GM20431 (cell line): ENCODE results near the gene ZNF341.

ENCODE experiments used
- in situ Hi-C: fragments of 300-500 bp; cut with MseI, MboI; formaldehyde crosslinking; loops from one replicate; pipeline ENCODE4 v1.15.0; 2020; ENCODE audit warnings: low sequenced_read_pairs; ENCODE audit not compliant: unreplicated experiment

ZNF341 gene

DNA sequence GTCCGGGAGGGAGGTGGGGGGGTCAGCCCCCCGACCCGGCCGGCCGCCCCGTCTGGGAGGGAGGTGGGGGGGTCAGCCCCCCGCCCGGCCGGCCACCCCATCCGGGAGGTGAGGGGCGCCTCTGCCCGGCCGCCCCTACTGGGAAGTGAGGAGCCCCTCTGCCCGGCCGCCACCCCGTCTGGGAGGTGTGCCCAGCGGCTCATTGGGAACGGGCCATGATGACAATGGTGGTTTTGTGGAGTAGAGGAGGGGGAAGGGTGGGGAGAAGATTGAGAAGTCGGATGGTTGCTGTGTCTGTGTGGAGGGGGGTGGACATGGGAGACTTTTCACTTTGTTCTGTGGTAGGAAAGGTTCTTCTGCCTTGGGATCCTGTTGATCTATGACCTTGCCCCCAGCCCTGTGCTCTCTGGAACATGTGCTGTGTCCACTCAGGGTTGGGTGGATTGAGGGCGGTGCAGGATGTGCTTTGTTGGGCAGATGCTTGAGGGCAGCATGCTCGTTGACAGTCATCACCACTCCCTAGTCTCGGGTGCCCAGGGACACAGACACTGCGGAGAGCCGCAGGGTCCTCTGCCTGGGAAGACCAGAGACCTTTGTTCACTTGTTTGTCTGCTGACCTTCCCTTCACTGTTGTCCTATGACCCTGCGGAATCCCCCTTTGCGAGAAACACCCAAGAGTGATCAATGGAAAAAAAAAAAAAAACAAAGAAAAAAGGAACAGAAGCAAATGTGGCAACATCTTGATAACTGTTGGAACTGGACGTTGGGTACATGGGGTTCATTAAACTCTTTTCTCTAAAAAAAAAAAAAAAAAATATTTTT is 30.0 kb upstream of the ZNF341 start:
- in situ Hi-C loops: no loop called here

- in situ Hi-C loops: no loop called here
Observed at GRCh38 chr20:33702861-33703260, 28.9 kb upstream of the ZNF341 start.

GRCh38 chr20:33703498-33704137 is 28.2 kb upstream of the ZNF341 start:
- in situ Hi-C loops: no loop called here

- in situ Hi-C loops: no loop called here
Observed at GRCh38 chr20:33704197-33704924, 27.4 kb upstream of the ZNF341 start.

DNA sequence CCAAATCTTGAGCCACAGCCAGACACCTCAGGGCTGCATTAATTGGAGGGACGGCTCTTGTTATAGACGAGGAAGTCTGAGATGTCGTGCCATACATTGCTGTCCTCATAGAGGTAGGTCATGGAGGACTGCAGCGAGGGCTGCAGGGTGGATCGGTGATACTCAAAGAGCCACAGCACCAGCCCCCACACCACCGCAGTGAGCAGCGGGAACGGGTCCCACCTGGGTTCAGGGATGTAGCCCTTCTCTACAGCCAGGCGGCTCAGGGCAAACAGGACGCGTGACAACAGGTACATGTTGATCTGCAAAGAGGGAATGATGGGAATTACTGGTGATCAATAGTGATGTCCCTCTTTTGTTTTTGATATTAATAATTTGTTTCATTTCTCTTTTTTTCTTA is 24.1 kb upstream of the ZNF341 start:
- in situ Hi-C loops: no loop called here

DNA sequence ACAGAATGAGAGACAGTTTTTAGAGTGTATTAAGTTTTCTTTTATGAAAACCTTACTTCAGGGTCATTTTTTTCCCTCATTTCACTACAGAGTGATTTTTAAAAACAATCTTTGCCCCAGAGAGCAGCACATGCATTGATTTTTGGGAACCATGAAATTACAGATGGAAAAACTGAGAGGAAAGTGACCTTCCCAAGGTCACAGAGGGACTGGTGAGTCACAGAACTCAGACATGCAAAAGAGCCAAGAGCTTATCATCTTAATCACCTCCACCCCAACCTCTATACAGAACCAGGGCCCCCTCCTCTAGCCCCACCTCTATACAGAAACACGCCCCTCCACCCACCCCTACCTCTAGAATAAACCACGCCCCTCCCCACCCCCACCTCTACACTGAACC is 22.4 kb upstream of the ZNF341 start:
- in situ Hi-C loops: no loop called here

GRCh38 chr20:33709905-33710541 is 21.8 kb upstream of the ZNF341 start:
- in situ Hi-C loops: no loop called here

DNA sequence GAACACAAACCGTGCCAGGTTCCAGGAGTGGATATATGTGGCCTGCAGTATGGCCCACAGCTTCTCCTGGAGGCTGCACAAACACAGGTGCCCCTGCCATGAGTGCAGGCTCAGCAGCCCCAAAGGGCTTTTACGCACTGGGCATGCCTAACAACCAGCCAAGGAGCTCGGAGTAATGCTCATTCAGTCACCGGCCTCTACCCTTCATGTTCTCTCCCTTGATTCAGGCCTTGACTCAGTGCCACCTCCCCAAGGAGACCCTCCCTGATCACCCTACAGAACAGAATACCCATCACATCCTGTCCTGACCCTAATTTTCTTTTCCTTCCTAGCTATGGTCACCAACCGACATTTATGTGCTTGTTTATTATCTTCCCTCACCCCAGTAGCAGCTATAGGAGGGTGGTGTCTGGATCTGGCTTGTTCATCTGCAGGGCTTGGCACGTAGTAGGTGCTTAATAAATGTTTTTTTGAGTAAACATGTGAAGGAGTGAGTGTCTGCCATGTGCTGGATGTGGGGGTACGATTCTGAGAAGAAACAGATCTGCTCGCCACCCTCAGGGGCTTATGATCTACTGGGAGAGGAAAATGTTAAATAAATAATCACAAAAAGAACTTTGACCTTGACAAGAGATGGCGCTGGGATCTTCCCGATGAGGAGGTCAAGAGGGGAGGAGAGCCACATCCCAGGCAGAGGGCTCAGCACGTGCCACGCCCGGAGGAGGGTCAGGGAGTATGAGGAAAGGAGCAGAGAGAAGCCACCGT is 20.9 kb upstream of the ZNF341 start:
- in situ Hi-C loops: no loop called here

DNA sequence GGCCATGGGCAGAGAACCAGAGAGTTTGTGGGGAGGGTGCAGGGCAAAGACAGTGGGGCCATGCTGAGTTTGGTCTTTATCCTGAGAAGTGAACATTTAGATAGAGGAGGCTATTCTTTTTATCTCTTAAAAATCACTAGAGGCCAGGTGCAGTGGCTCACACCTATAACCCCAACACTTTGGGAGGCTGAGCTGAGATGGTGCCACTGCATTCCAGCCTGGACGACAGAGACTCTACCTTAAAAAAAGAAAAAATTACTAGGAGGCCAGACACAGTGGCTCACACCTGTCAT is 20.4 kb upstream of the ZNF341 start:
- in situ Hi-C loops: no loop called here

GRCh38 chr20:33713865-33714367 is 17.9 kb upstream of the ZNF341 start:
- in situ Hi-C loops: no loop called here

DNA sequence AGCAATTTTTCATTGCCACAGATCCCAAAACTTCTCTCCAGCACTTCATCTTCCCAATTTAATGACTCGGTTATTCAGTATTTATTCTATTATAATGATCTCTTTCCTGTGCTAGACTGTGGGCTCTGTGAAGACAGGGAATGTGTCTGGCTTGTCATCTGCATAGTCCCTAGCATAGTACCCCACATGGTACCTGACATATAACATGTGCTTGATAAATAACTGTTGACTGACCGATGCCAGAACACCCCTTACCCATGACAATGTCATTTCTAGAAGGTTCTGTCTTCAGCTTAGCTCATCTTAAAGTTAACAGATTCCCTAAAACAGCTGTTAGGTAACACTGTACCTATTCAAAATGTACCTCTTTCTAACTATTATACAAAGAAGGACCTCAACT is 15.3 kb upstream of the ZNF341 start:
- in situ Hi-C loops: no loop called here

DNA sequence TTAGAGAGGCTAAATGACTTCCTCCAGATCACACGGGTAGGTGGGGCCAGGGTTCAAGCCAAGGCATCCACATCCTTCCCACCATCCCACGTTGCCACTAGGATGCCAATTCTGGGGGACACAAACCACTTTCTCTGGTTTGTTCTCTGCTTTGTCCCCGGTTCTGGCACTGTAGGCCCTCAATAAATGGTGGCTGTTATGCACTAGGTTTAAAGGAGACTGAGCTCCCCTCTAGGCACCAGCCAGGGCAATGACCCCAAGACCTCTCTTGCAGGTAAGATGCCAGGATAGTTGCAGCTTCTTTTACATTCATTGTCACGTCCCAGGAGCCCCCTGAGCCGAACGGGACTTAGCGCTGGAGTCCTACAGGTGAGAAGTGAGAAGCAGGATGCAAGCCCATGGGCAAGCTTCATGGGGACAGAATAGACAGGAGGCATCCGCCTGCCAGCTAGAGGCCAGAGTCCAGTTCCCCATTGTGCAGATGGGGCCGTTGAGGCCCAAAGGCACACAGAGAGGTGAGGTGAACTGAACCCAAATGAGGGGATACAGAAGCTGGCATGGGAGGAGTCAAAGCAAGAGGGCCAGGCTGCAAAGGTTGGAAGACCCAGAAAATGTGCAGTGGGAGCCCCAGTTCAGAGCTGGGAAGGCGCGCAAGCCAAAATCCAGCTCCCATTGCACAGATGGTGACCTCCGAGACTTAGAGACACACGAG is 12.4 kb upstream of the ZNF341 start:
- in situ Hi-C loops: no loop called here

GRCh38 chr20:33719989-33720709 is 11.6 kb upstream of the ZNF341 start, which contains the start of gene PXMP4:
Gene PXMP4 (minus strand): TSS chr20:33720310. CDS start chr20:33720207, 103 bp downstream.
- in situ Hi-C loops: no loop called here

DNA sequence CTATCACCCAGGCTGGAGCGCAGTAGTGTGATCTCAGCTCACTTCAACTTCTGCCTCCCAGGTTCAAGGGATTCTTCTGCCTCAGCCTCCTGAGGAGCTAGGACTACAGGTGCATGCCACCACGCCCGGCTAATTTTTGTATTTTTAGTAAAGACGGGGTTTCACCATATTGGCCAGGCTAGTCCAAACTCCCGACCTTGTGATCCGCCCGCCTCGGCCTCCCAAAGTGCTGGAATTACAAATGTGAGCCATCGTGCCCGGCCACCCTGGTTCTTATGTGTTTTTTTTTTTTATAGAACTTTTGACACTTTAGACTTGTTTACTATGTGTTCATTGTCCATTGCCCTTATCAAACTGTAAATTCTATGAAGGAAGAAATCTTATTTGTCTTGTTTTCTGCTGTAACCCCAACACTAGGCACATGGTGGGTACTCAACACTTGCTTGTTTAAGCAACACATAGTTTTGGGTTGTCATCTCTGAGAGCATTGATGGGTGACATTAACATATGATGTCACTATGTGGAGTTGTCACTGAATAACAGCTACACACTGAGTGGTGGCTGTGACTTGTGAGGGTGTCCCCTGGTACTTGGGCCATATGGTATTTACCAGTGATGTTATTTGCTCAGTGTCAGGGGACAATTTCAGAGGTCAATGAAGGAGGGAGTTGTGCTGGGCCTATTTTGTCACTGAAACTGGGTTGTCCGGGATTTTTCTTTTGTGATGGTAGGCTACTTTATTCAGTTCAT is 10.2 kb upstream of the ZNF341 start:
- in situ Hi-C loops: no loop called here

DNA sequence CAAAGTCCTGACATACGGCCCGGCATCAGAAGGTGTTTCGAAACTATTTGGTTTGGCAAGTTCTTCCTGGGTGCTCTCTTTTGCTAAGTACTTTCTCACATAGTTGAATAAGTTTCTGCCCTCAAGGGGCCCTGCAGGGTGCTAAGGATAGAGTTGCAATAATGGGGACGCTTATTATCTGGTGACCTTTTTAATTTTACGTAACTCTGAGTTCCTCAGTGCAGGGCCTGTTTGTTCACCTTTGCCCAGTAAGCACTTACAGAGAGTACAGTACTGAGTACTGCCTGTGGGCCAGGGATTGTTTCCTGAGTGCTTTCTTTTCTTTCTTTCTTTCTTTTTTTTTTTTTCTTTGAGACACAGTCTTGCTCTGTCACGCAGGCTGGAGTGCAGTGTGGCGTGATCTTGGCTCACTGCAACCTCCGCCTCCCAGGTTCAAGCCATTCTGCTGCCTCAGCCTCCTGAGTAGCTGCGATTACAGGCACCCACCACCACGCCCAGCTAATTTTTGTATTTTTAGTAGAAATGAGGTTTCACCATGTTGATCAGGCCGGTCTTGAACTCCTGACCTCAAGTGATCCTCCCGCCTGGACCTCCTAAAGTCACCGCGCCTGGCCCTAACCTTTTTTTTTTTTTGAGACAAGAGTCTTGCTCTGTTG is 7.2 kb upstream of the ZNF341 start:
- in situ Hi-C loops: no loop called here

DNA sequence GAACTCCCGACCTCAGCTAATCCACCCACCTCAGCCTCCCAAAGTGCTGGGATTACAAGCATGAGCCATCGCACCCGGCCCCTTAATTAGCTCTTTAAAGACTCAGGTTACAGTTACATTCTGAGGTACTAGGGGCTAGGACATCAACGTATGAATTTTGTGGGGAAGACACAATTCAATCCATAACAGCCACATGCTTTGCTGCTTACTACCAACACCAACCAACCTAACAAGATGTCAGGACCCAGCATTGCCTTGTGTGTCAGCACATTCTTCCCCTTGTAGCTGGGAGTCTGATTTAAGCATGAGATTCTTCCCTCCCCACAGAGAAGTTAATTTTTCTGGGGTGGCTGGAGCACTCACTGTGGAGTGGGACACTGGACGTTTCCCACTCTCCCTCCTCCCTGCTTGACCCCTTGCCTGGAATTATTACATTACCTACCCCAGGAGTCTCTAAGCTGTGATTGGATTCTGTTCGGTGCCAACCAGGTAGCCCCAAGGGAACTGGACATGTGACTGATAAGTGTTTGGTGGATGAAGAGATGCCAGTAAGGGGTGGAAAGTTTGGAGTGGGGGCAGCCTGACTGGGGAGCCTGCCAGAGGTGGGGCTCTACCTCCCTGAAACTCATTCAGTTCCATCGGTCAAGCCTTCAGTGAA is 6.1 kb upstream of the ZNF341 start:
- in situ Hi-C loops: no loop called here

DNA sequence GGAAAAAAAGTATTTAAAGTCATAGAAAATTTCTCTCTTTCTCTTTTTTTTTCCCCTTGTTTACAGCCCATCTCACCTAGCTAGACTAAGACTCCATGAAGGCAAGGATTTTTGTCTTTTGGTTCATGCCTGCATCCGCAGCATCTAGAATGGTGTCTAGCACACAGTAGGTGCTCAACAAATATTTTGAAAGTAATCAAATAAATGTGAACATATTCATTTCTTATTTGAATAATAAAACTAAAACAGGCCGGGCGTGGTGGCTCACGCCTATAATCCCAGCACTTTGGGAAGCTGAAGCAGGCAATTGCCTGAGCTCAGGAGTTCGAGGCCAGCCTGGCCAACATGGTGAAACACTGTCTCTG is 4.7 kb upstream of the ZNF341 start:
- in situ Hi-C loops: no loop called here
